ENCODE data around the gene HPS6.

HPS6 gene

GRCh38 chr10:102115775-102116174, 50.6 kb downstream of the HPS6 start:
- peaks cover 92% of the 10 kb centered on the region for H3K79me2 ChIP-seq (ENCODE audit: control insufficient read depth, low read length)
- TF ChIP-seq EZH2phosphoT487 (IDR thresholded peaks at IDR 0.05; ENCODE audit: borderline replicate concordance, low read length) (no peak), CTCF (IDR thresholded peaks at IDR 0.05; ENCODE audit: low read depth, low read length, poor library complexity, severe bottlenecking) (no peak)
- H4K20me1 ChIP-seq (ENCODE audit: control insufficient read depth, insufficient read depth, low read depth, low read length), result peaks cover 25% of the 10 kb centered on the region
- H3K4me2 ChIP-seq (ENCODE audit: low read length), result peak overlapping the region; percentile 99
- no peaks in the 10 kb centered on the region for H3K27me3 ChIP-seq (ENCODE audit: control insufficient read depth, low read length)
- peaks cover 18% of the 10 kb centered on the region for H3K36me3 ChIP-seq (ENCODE audit: control insufficient read depth, low read length)
- H3K4me1 ChIP-seq (ENCODE audit: control insufficient read depth, low read length), result peaks cover 64% of the 10 kb centered on the region
- H3K4me3 ChIP-seq (ENCODE audit: low read length), result peak overlapping the region; percentile 97
- peak overlapping the region; percentile 86 for H3K27ac ChIP-seq (ENCODE audit: low read depth, low read length)
- no peaks in the 10 kb centered on the region for H3K9me3 ChIP-seq (ENCODE audit: control insufficient read depth, insufficient read depth, low read length)
- no peaks in the 10 kb centered on the region for H3K9me2 ChIP-seq (replicated peaks; ENCODE audit: control insufficient read depth, low read length)
- H3F3A ChIP-seq (ENCODE audit: control insufficient read depth, insufficient read depth), result peaks cover 38% of the 10 kb centered on the region

GRCh38 chr10:102116656-102117055, 51.5 kb downstream of the HPS6 start:
- H3K4me1 ChIP-seq (ENCODE audit: control insufficient read depth, low read length), result peaks cover 73% of the 10 kb centered on the region
- TF ChIP-seq CTCF (IDR thresholded peaks at IDR 0.05; ENCODE audit: low read depth, low read length, poor library complexity, severe bottlenecking), result no peak
- no peak for TF ChIP-seq EZH2phosphoT487 (IDR thresholded peaks at IDR 0.05; ENCODE audit: borderline replicate concordance, low read length)

More at GRCh38 chr10:102116656-102117055, 51.5 kb downstream of the HPS6 start:
- Histone ChIP-seq H3K9me2 (replicated peaks; ENCODE audit: control insufficient read depth, low read length) (no peaks in the 10 kb centered on the region), H3K4me2 (ENCODE audit: low read length) (peak overlapping the region; percentile 99), H4K20me1 (ENCODE audit: control insufficient read depth, insufficient read depth, low read depth, low read length) (peaks cover 25% of the 10 kb centered on the region), H3F3A (ENCODE audit: control insufficient read depth, insufficient read depth) (peaks cover 40% of the 10 kb centered on the region), H3K4me3 (ENCODE audit: low read length) (peak overlapping the region; percentile 97), H3K79me2 (ENCODE audit: control insufficient read depth, low read length) (peaks cover 91% of the 10 kb centered on the region), H3K27ac (ENCODE audit: low read depth, low read length) (peak overlapping the region; percentile 86), H3K27me3 (ENCODE audit: control insufficient read depth, low read length) (no peaks in the 10 kb centered on the region), H3K9me3 (ENCODE audit: control insufficient read depth, insufficient read depth, low read length) (no peaks in the 10 kb centered on the region), H3K36me3 (ENCODE audit: control insufficient read depth, low read length) (peaks cover 9% of the 10 kb centered on the region)
